Chondrocyte (in vitro differentiated cells): ENCODE measurements around the gene ARHGAP28. TPM values are rescaled to one million over a fixed set of nuclear protein-coding genes. Genes with fewer than 3 reads are reported as not detected.

Experiments
- DNase-seq: peaks from one replicate; pipeline ENCODE4 v3.0.0; 2021; ENCODE audit warnings: mixed read lengths, low spot score
- H3K27ac Mint-ChIP-seq: one replicate; pipeline ENCODE4 v1.8.0; 2021; ENCODE audit warnings: mild to moderate bottlenecking, moderate library complexity, mixed read lengths; ENCODE audit not compliant: unreplicated experiment
- H3K27me3 Mint-ChIP-seq: 2 replicates; pipeline ENCODE4 v1.8.0; 2021; ENCODE audit warnings: low read depth, mixed read lengths
- H3K36me3 Mint-ChIP-seq: 2 replicates; pipeline ENCODE4 v1.8.0; 2021; ENCODE audit warnings: low read depth, mixed read lengths
- H3K4me1 Mint-ChIP-seq: 2 replicates; pipeline ENCODE4 v1.8.0; 2021; ENCODE audit warnings: low read depth, mild to moderate bottlenecking, mixed read lengths
- H3K4me3 Mint-ChIP-seq: one replicate; pipeline ENCODE4 v1.8.0; 2021; ENCODE audit warnings: mild to moderate bottlenecking, moderate library complexity, mixed read lengths; ENCODE audit not compliant: unreplicated experiment
- H3K9me3 Mint-ChIP-seq: 2 replicates; pipeline ENCODE4 v1.8.0; 2021; ENCODE audit warnings: low read depth, mixed read lengths
- CTCF ChIP-seq: fragments of 200-600 bp; sonication (generic); IDR thresholded peaks from 2 replicates; pipeline ENCODE4 v1.5.0; 2021; ENCODE audit warnings: antibody characterized with exemption, mild to moderate bottlenecking, moderate library complexity
- total RNA-seq: library from RNA; stranded (reverse); gene quantifications from 3 replicates; pipeline ENCODE4 v1.2.1, GENCODE V29; 2021

ARHGAP28 gene
- total RNA-seq, 1 donor from 2014 or later = 18.1 TPM

DNA sequence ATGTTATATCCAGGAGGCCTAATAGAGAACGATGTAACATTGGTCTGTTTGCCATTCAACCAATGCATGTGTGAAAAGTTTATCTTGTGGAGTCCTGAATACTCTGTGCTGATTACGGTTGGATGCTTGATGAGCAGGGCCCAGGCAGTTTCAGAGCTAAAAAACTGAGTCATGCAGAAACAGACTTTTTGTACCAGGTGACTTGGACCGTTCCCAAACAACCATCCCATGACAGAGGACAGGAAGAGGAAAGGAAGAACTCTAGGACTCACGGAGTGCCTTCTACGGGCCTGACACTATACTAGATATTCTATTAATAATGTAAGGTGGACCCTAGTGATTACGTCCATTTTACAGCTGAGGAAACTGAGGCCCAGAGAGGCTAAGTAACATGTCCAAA is 142.1 kb downstream of the ARHGAP28 start:
- no peak overlapping the region for H3K27ac Mint-ChIP-seq
- H3K36me3 Mint-ChIP-seq = peaks cover 10% of the 10 kb centered on the region
- H3K9me3 Mint-ChIP-seq = no peaks in the 10 kb centered on the region
- peaks cover 10% of the 10 kb centered on the region for H3K4me1 Mint-ChIP-seq
- no peak for DNase-seq
- no peak overlapping the region for H3K4me3 Mint-ChIP-seq
- H3K27me3 Mint-ChIP-seq = no peaks in the 10 kb centered on the region
- no peak for TF ChIP-seq CTCF

GRCh38 chr18:6873040-6873751 is 143.7 kb downstream of the ARHGAP28 start:
- Mint-ChIP-seq H3K27me3 (no peaks in the 10 kb centered on the region), H3K36me3 (peaks cover 9% of the 10 kb centered on the region), H3K27ac (no peak overlapping the region), H3K4me1 (peaks cover 18% of the 10 kb centered on the region), H3K4me3 (no peak overlapping the region), H3K9me3 (no peaks in the 10 kb centered on the region)
- DNase-seq = no peak
- no peak for TF ChIP-seq CTCF

GRCh38 chr18:6874315-6874714 is 144.8 kb downstream of the ARHGAP28 start:
- no peak overlapping the region for H3K27ac Mint-ChIP-seq
- no peak for DNase-seq
- H3K36me3 Mint-ChIP-seq = peaks cover 7% of the 10 kb centered on the region
- TF ChIP-seq CTCF = peak; percentile 77
- H3K4me1 Mint-ChIP-seq = peaks cover 27% of the 10 kb centered on the region
- H3K27me3 Mint-ChIP-seq = no peaks in the 10 kb centered on the region
- H3K9me3 Mint-ChIP-seq = no peaks in the 10 kb centered on the region
- H3K4me3 Mint-ChIP-seq = no peak overlapping the region

DNA sequence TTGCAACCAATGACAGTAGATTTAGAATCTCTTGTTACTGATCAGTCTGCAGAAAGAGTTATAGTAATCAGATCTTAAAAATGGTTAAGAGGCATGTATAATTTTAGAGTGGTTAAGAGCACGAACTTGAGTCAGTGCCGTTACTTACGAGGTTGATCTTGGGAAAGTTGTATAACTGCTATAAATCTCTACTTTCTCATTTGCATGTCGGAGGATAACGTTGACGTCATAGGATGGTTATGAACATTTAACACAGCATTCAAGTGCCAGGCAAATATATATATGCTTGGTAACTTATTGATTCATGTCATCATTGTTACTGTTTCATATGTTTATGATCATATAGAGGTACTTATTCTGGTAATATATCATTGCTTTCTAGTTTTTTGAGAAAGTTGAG is 146.2 kb downstream of the ARHGAP28 start:
- TF ChIP-seq CTCF = no peak
- Mint-ChIP-seq H3K27me3 (no peaks in the 10 kb centered on the region), H3K9me3 (no peaks in the 10 kb centered on the region), H3K27ac (no peak overlapping the region), H3K4me3 (no peak overlapping the region), H3K36me3 (peaks cover 5% of the 10 kb centered on the region), H3K4me1 (peaks cover 41% of the 10 kb centered on the region)
- no peak for DNase-seq

DNA sequence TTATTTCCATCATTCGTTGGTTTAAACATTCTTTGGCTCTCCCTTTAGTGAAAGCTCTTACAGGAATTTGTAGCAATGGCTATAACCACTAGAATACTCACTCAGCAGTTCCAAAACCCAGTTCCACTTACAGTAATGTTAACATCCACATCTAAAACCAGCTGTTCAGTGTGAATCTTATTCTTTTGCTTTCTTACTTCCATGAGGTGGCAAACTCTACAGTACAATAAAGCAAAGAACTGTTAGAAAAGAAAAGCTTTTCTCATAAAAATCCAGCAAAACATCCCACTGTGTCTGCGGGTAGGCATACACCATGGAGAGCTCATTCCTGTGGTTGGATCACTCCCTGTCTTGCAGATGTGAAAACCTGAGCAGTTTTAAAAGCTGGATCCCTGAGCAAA is 147.1 kb downstream of the ARHGAP28 start:
- H3K4me3 Mint-ChIP-seq = no peak overlapping the region
- TF ChIP-seq CTCF = peak; percentile 26
- DNase-seq = no peak
- H3K4me1 Mint-ChIP-seq = peaks cover 50% of the 10 kb centered on the region
- peak overlapping the region; percentile 68 for H3K27ac Mint-ChIP-seq
- no peaks in the 10 kb centered on the region for H3K9me3 Mint-ChIP-seq
- H3K27me3 Mint-ChIP-seq = no peaks in the 10 kb centered on the region
- peaks cover 1% of the 10 kb centered on the region for H3K36me3 Mint-ChIP-seq
